GM12878 (cell line): ENCODE measurements around the gene SORBS1. TPM values are rescaled to one million over a fixed set of nuclear protein-coding genes. Genes with fewer than 3 reads are reported as not detected.
A peak's percentile ranks its signal among the peaks of the same experiment; 100 is the strongest.

Experiments
- ATAC-seq: fragments of 200-7000 bp; cut with Tn5 transposase; 3 replicates; pipeline ENCODE4 v1.9.1; 2020; ENCODE audit warnings: mild to moderate bottlenecking, moderate library complexity
- BruUV-seq: library from RNA; stranded (reverse); fragments of 400-500 nt; replicated peaks from 2 replicates; lab custom pipeline; 2021; lab: Mats Ljungman, UMichigan
- CTCF ChIA-PET: fragments of 300-600 bp; sonication (Branson Sonifier 250); formaldehyde crosslinking; extraction: SDS; loops from one replicate; lab custom pipeline; 2021; ENCODE audit warnings: inconsistent platforms; lab: Yijun Ruan, JAX
- POLR2A ChIA-PET: fragments of 350-600 bp; formaldehyde crosslinking; extraction: SDS; loops from one replicate; lab custom pipeline; 2021; ENCODE audit warnings: inconsistent platforms; lab: Charles Lee
- RAD21 ChIA-PET: fragments of 300-600 bp; sonication (Branson Sonifier 250); formaldehyde crosslinking; loops from one replicate; lab custom pipeline; 2023; ENCODE audit warnings: antibody characterized with exemption; ENCODE audit not compliant: unreplicated experiment; lab: Charles Lee
- SMC1A ChIA-PET: fragments of 300-600 bp; sonication (Branson Sonifier 250); formaldehyde crosslinking; loops from one replicate; lab custom pipeline; 2023; ENCODE audit not compliant: unreplicated experiment, uncharacterized antibody; lab: Charles Lee
- DNase-seq: peaks from one replicate; pipeline ENCODE4 v3.0.0-alpha.2; 2011; ENCODE audit warnings: low read depth, low spot score
- FAIRE-seq: peaks from 3 replicates; lab custom pipeline; 2011; peaks lifted over from hg19 to GRCh38; lab: Jason Lieb, UNC
- H2AFZ ChIP-seq: 2 replicates; pipeline ENCODE4 v1.6.0; 2011; ENCODE audit warnings: low read depth, low read length, control low read depth; ENCODE audit not compliant: control insufficient read depth
- H3K27ac ChIP-seq: 2 replicates; pipeline ENCODE4 v1.5.1; 2011; ENCODE audit warnings: control low read depth; ENCODE audit not compliant: control insufficient read depth, insufficient read depth
- H3K27me3 ChIP-seq, 2 experiments: replicated peaks in 1 of 2; 2 replicates each; pipeline versions ENCODE4 v1.6.0 to v1.6.1; 2011; ENCODE audit warnings: low read length in 1 of 2; ENCODE audit not compliant: control insufficient read depth in 2 of 2, insufficient read depth in 2 of 2
- H3K36me3 ChIP-seq, 2 experiments: 2 replicates each; pipeline ENCODE4 v1.5.1; 2011; ENCODE audit warnings: low read length in 1 of 2; ENCODE audit not compliant: control insufficient read depth in 2 of 2, insufficient read depth in 2 of 2
- H3K4me1 ChIP-seq: 2 replicates; pipeline ENCODE4 v1.6.1; 2011; ENCODE audit warnings: mild to moderate bottlenecking, low read length, moderate library complexity, mixed read lengths; ENCODE audit not compliant: control insufficient read depth, insufficient read depth
- H3K4me2 ChIP-seq: 2 replicates; pipeline ENCODE4 v1.6.0; 2011; ENCODE audit warnings: control low read depth; ENCODE audit not compliant: control insufficient read depth, insufficient read depth
- H3K4me3 ChIP-seq: fragments of 200-600 bp; sonication (generic); 2 replicates; pipeline ENCODE4 v1.5.1; 2016
- H3K79me2 ChIP-seq: 2 replicates; pipeline ENCODE4 v1.6.0; 2011; ENCODE audit warnings: low read length; ENCODE audit not compliant: control insufficient read depth, insufficient read depth
- H3K9ac ChIP-seq: 2 replicates; pipeline ENCODE4 v1.8.0; 2011; ENCODE audit warnings: low read length, control low read depth, mixed read lengths; ENCODE audit not compliant: control insufficient read depth, insufficient read depth
- H3K9me3 ChIP-seq: replicated peaks from 3 replicates; pipeline ENCODE4 v1.5.1; 2011; ENCODE audit warnings: mild to moderate bottlenecking, low read length; ENCODE audit not compliant: control insufficient read depth, insufficient read depth
- H4K20me1 ChIP-seq: 2 replicates; pipeline ENCODE4 v1.6.0; 2011; ENCODE audit not compliant: control insufficient read depth, insufficient read depth
- ETV6 ChIP-seq, 2 experiments: fragments of 450-650 bp in 1 of 2; IDR thresholded peaks in 1 of 2; conservative IDR thresholded peaks in 1 of 2; 2 replicates each; pipeline ENCODE4 v1.6.1; 2014; ENCODE audit warnings: antibody characterized with exemption in 1 of 2, borderline replicate concordance in 1 of 2, low read depth in 1 of 2, mild to moderate bottlenecking in 1 of 2, moderate library complexity in 1 of 2
- MEF2B ChIP-seq: fragments of 450-650 bp; IDR thresholded peaks from 2 replicates; pipeline ENCODE4 v1.6.1; 2018; ENCODE audit warnings: mild to moderate bottlenecking, moderate library complexity; ENCODE audit not compliant: partially characterized antibody, poor library complexity, severe bottlenecking
- MTA2 ChIP-seq: fragments of 450-650 bp; IDR thresholded peaks from 2 replicates; pipeline ENCODE4 v1.6.1; 2016; ENCODE audit warnings: low read depth, mild to moderate bottlenecking, moderate library complexity
- WRNIP1 ChIP-seq: IDR thresholded peaks from 2 replicates; pipeline ENCODE4 v1.6.1; 2011; ENCODE audit warnings: low read depth, low read length, improper control_type of control experiment, borderline replicate concordance
- WGBS: methylation state at CpG from one replicate; pipeline ENCODE4 v1.1.6; 2016; ENCODE audit warnings: low lambda C conversion rate; ENCODE audit not compliant: insufficient replicate concordance, insufficient coverage; ENCODE audit errors: missing lambda C conversion rate; 5-methylcytosine and 5-hydroxymethylcytosine counted together
- in situ Hi-C: fragments of 300-500 bp; cut with MboI; formaldehyde crosslinking; loops from 9 replicates; pipeline ENCODE4 v1.14.3; 2018; ENCODE audit warnings: mixed read lengths
- intact Hi-C: fragments of 100-400 bp; cut with micrococcal nuclease; formaldehyde crosslinking; loops from one replicate; pipeline ENCODE4 v1.14.2; 2022; ENCODE audit not compliant: unreplicated experiment
- polyA plus RNA-seq, 11 experiments: library from polyadenylated mRNA; depleted of rRNA in 4 of 11; unstranded in 6 of 11; stranded (reverse) in 5 of 11; fragments of >200 nt; fragmentation: Nextera tagmentation in 4 of 11; fragmentation: Illumina TruSeq in 1 of 11; extraction: Ambion mirVana in 4 of 11; extraction: Trizol in 1 of 11; gene quantifications; 1 replicate in 1 of 11; 2 replicates in 10 of 11; pipeline versions ENCODE4 v1.2.1 to v1.2.3, GENCODE V29; 2011 to 2016; ENCODE audit warnings: inconsistent platforms in 2 of 11, missing spikeins in 2 of 11, low read depth in 1 of 11
- total RNA-seq, 4 experiments: library from RNA; depleted of rRNA in 3 of 4; stranded (reverse); fragments of >200 nt in 3 of 4; fragmentation: Illumina TruSeq in 1 of 4; extraction: Trizol in 1 of 4; gene quantifications; 2 replicates each; pipeline versions ENCODE4 v1.2.1 to v1.2.3, GENCODE V29; 2013 to 2021
- TF ChIP-seq, protein P1 (sequence below): fragments of 450-650 bp; IDR thresholded peaks from 2 replicates; pipeline ENCODE4 v1.6.1; 2016; ENCODE audit warnings: mild to moderate bottlenecking
- TF ChIP-seq, protein P2 (sequence below): fragments of 450-650 bp; conservative IDR thresholded peaks from 2 replicates; pipeline ENCODE4 v1.6.1; 2017; ENCODE audit warnings: mild to moderate bottlenecking, moderate library complexity

Gene SORBS1
- total and polyA plus RNA-seq, 10 of the 15 experiments (the other 5 are each of a cell fraction or from before 2014, with no cell fraction given) = 0.13 to 0.75 (median 0.39) TPM

DNA sequence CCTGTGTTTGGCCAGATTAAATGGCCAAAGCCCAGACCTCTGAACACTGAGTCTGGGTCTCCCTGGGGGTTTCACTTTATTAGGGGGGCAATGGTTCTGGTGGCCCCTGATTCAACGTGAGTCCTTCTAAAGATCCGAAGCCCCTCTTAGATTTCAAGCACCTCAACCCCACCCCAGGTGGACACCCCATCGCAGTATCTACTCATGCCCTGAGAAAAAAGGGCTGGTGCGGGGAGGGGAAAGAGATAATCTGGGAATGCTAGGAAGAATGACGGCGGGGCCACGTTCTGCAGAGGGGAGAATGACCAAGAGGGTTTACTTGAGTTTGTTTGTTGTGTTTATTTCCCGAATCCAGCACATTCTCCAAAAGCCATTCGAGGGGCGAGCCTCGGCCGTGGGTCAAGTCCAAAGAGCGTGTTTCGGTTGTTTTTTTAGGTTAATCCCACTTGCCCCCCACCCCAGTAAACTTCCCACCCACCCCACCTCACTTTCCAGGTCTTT is 271.2 kb downstream of the SORBS1 start:
- FAIRE-seq = no peak
- peak overlapping the region; percentile 97 for H3K4me3 ChIP-seq
- CTCF ChIA-PET = interaction anchor here (0.6 to 16.6 kb wide), 7 partner anchors 12 to 296 kb away, joined by 3 to 348 read pairs (median 4); no protein-coding TSS in a partner anchor

More for the DNA sequence above, 271.2 kb downstream of the SORBS1 start:
- BruUV-seq = TSS peak; percentile 56
- in situ Hi-C loops (loop anchor here (10.0 kb wide), 2 partner anchors 465 to 985 kb away; partner anchors contain the start of genes BLNK and ENTPD1), intact Hi-C loops (loop anchor here (5.0 to 10.0 kb wide), 3 partner anchors 108 to 985 kb away; partner anchors contain the start of genes BLNK and ENTPD1)
- Histone ChIP-seq H3K79me2 (peaks cover 78% of the 10 kb centered on the region), H2AFZ (no peak overlapping the region), H3K4me1 (peaks cover 50% of the 10 kb centered on the region), H3K36me3 (peaks cover 0 to 11% of the 10 kb centered on the region in 2 experiments; a peak in 1 of 4 replicates), H3K9me3 (no peaks in the 10 kb centered on the region), H4K20me1 (peaks cover 11% of the 10 kb centered on the region), H3K27ac (peak overlapping the region; percentile 92), H3K9ac (peak overlapping the region; percentile 91), H3K27me3 (no peaks in the 10 kb centered on the region), H3K4me2 (no peak overlapping the region)
- DNase-seq (no peak), ATAC-seq (no peak)
- RAD21 ChIA-PET = interaction anchor here (5.7 to 6.2 kb wide), 2 partner anchors 45 to 73 kb away, joined by 38 to 139 read pairs; no protein-coding TSS in a partner anchor
- SMC1A ChIA-PET = interaction anchor here (0.9 to 14.9 kb wide), 6 partner anchors 12 to 72 kb away, joined by 3 to 313 read pairs (median 30); no protein-coding TSS in a partner anchor
- POLR2A ChIA-PET = interaction anchor here (3.0 kb wide), 1 partner anchor 14 kb away, joined by 14 read pairs; no protein-coding TSS in a partner anchor
- WGBS = 8% methylated on average over 14 of the region's 14 CpGs
- TF ChIP-seq ETV6 (conservative IDR thresholded peaks at IDR 0.05 in 1 of 2, IDR thresholded peaks at IDR 0.05 in 1 of 2; ENCODE audit: borderline replicate concordance in 1 of 2, low read depth in 1 of 2) (0 out of 4 replicates have a peak, but pooled peaks of 1 of the 2 experiments have one; percentile 8), MTA2 (peak; percentile 7; the same call in 1 of the 2 replicates), WRNIP1 (0 out of 2 replicates have a peak, but pooled peaks have one; percentile 54), MEF2B (peak; percentile 21)
- TF ChIP-seq, protein P1, sequence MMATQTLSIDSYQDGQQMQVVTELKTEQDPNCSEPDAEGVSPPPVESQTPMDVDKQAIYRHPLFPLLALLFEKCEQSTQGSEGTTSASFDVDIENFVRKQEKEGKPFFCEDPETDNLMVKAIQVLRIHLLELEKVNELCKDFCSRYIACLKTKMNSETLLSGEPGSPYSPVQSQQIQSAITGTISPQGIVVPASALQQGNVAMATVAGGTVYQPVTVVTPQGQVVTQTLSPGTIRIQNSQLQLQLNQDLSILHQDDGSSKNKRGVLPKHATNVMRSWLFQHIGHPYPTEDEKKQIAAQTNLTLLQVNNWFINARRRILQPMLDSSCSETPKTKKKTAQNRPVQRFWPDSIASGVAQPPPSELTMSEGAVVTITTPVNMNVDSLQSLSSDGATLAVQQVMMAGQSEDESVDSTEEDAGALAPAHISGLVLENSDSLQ = no peak
- TF ChIP-seq, protein P2, sequence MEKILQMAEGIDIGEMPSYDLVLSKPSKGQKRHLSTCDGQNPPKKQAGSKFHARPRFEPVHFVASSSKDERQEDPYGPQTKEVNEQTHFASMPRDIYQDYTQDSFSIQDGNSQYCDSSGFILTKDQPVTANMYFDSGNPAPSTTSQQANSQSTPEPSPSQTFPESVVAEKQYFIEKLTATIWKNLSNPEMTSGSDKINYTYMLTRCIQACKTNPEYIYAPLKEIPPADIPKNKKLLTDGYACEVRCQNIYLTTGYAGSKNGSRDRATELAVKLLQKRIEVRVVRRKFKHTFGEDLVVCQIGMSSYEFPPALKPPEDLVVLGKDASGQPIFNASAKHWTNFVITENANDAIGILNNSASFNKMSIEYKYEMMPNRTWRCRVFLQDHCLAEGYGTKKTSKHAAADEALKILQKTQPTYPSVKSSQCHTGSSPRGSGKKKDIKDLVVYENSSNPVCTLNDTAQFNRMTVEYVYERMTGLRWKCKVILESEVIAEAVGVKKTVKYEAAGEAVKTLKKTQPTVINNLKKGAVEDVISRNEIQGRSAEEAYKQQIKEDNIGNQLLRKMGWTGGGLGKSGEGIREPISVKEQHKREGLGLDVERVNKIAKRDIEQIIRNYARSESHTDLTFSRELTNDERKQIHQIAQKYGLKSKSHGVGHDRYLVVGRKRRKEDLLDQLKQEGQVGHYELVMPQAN = peak; percentile 57; the same call in 1 of the 2 replicates
